ENCODE measurements around the gene INIP. TPM values are rescaled to one million over a fixed set of nuclear protein-coding genes. Genes with fewer than 3 reads are reported as not detected.

The INIP gene
- polyA plus RNA-seq, 2 of the 4 experiments (the other 2 are of a cell fraction) = 20.7 to 40.0 TPM

- WGBS (ENCODE audit: missing lambda C conversion rate) = 86% methylated on average over 12 of the region's 12 CpGs
- DNase-seq (ENCODE audit: low read depth in 1 of 2, low spot score in 1 of 2) (no peak), ATAC-seq (no peak), FAIRE-seq (no peak)
- H3K9me3 ChIP-seq = no peaks in the 10 kb centered on the region
- H3K4me1 ChIP-seq = no peaks in the 10 kb centered on the region
- no peak overlapping the region for H3K27ac ChIP-seq
- TF ChIP-seq CBX2 (IDR thresholded peaks at IDR 0.05; ENCODE audit: borderline replicate concordance, low read depth) = no peak
- ChIA-PET POLR2A (interaction anchor here (1.0 kb wide), 1 partner anchor 12 kb away, joined by 4 read pairs; no protein-coding TSS in a partner anchor), CTCF (interaction anchor here (0.7 to 1.1 kb wide), 2 partner anchors 11 to 62 kb away, joined by 3 read pairs; no protein-coding TSS in a partner anchor)
- H3K4me2 ChIP-seq = no peak overlapping the region
- no peak overlapping the region for H3K4me3 ChIP-seq
Observed at GRCh38 chr9:112761912-112762655, 44.2 kb upstream of the INIP start.

GRCh38 chr9:112760821-112761220 lies 42.9 kb upstream of the INIP start:
- DNase-seq (ENCODE audit: low read depth in 1 of 2, low spot score in 1 of 2) (no peak), FAIRE-seq (no peak), ATAC-seq (no peak)
- POLR2A ChIA-PET = no interaction called here
- no peak overlapping the region for H3K4me3 ChIP-seq
- H3K9me3 ChIP-seq = no peaks in the 10 kb centered on the region
- no peak overlapping the region for H3K4me2 ChIP-seq
- no peak overlapping the region for H3K27ac ChIP-seq
- 59% methylated on average over 8 of the region's 8 CpGs for WGBS (ENCODE audit: missing lambda C conversion rate)
- no peaks in the 10 kb centered on the region for H3K4me1 ChIP-seq
- TF ChIP-seq ZNF302 (CRISPR knock-in tag; IDR thresholded peaks at IDR 0.05) (no peak), EP300 (IDR thresholded peaks at IDR 0.05) (no peak), RARB (CRISPR knock-in tag; IDR thresholded peaks at IDR 0.05) (no peak), CBX2 (IDR thresholded peaks at IDR 0.05; ENCODE audit: borderline replicate concordance, low read depth) (no peak)
- CTCF ChIA-PET = interaction anchor here (1.1 kb wide), 1 partner anchor 10 kb away, joined by 3 read pairs; no protein-coding TSS in a partner anchor

GRCh38 chr9:112757940-112758339 lies 40.0 kb upstream of the INIP start:
- WGBS (ENCODE audit: missing lambda C conversion rate) = 79% methylated on average over 2 of the region's 2 CpGs

More at GRCh38 chr9:112757940-112758339, 40.0 kb upstream of the INIP start:
- Histone ChIP-seq H3K4me3 (no peak overlapping the region), H3K4me1 (peaks cover 19% of the 10 kb centered on the region), H3K9me3 (no peaks in the 10 kb centered on the region), H3K4me2 (no peak overlapping the region), H3K27ac (no peak overlapping the region)
- ATAC-seq (no peak), DNase-seq (ENCODE audit: low read depth in 1 of 2, low spot score in 1 of 2) (no peak), FAIRE-seq (no peak)
- ChIA-PET CTCF (interaction anchor here (0.7 kb wide), 1 partner anchor 28 kb away, joined by 3 read pairs; no protein-coding TSS in a partner anchor), POLR2A (interaction anchor here (0.7 kb wide), 1 partner anchor 190 kb away, joined by 3 read pairs; no protein-coding TSS in a partner anchor)
- TF ChIP-seq KDM1A (IDR thresholded peaks at IDR 0.05; ENCODE audit: low read depth) (no peak), SREBF2 (IDR thresholded peaks at IDR 0.05) (no peak), EHMT2 (IDR thresholded peaks at IDR 0.05; ENCODE audit: low read depth) (no peak), BHLHE40 (IDR thresholded peaks at IDR 0.05; ENCODE audit: low read depth, low read length) (no peak), BCL3 (IDR thresholded peaks at IDR 0.05) (no peak), HOXB5 (CRISPR knock-in tag; IDR thresholded peaks at IDR 0.05) (no peak), RFX5 (IDR thresholded peaks at IDR 0.05) (no peak), RARB (CRISPR knock-in tag; IDR thresholded peaks at IDR 0.05) (no peak), GATA3 (IDR thresholded peaks at IDR 0.05; ENCODE audit: borderline replicate concordance) (no peak), JUN (IDR thresholded peaks at IDR 0.05) (no peak), E2F6 (IDR thresholded peaks at IDR 0.05; ENCODE audit: borderline replicate concordance, low read depth) (no peak), EP300 (IDR thresholded peaks at IDR 0.05) (no peak), RNF2 (IDR thresholded peaks at IDR 0.05; ENCODE audit: borderline replicate concordance, low read depth) (no peak), ZC3H11A (IDR thresholded peaks at IDR 0.05) (no peak), FOSB (CRISPR knock-in tag; IDR thresholded peaks at IDR 0.05) (no peak), HMGXB4 (CRISPR knock-in tag; IDR thresholded peaks at IDR 0.05; ENCODE audit: borderline replicate concordance) (no peak), ELK1 (IDR thresholded peaks at IDR 0.05; ENCODE audit: low read depth, low read length) (no peak), REST (IDR thresholded peaks at IDR 0.05) (no peak)
